ENCODE data around the gene RAB44.

DNA sequence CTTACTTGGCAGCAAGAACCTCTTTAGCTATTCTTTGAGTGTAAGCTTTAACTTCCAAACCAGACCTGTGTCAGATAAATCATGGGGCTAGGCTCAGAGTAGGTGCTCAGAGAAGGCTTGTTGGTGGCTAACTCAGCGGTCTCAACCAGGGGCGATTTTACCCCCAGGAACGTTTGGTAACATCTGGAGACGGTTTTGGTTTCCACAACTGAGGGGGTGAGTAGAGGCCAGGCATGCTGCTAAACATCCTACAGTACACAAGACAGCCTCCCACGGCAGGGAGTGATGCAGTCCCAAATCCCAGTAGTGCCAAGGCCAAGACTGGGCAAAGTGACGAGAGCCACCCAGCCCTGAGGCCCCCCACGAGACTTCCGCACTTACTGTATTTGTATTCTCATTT is 59.2 kb downstream of the RAB44 start:
- TF ChIP-seq POLR2A (IDR thresholded peaks at IDR 0.05) = no peak
- TF ChIP-seq, protein P1, sequence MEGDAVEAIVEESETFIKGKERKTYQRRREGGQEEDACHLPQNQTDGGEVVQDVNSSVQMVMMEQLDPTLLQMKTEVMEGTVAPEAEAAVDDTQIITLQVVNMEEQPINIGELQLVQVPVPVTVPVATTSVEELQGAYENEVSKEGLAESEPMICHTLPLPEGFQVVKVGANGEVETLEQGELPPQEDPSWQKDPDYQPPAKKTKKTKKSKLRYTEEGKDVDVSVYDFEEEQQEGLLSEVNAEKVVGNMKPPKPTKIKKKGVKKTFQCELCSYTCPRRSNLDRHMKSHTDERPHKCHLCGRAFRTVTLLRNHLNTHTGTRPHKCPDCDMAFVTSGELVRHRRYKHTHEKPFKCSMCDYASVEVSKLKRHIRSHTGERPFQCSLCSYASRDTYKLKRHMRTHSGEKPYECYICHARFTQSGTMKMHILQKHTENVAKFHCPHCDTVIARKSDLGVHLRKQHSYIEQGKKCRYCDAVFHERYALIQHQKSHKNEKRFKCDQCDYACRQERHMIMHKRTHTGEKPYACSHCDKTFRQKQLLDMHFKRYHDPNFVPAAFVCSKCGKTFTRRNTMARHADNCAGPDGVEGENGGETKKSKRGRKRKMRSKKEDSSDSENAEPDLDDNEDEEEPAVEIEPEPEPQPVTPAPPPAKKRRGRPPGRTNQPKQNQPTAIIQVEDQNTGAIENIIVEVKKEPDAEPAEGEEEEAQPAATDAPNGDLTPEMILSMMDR (IDR thresholded peaks at IDR 0.05) = no peak

Measured in tibial nerve (tissue), 3 donors.